ENCODE results near the gene FAM229B.

DNA sequence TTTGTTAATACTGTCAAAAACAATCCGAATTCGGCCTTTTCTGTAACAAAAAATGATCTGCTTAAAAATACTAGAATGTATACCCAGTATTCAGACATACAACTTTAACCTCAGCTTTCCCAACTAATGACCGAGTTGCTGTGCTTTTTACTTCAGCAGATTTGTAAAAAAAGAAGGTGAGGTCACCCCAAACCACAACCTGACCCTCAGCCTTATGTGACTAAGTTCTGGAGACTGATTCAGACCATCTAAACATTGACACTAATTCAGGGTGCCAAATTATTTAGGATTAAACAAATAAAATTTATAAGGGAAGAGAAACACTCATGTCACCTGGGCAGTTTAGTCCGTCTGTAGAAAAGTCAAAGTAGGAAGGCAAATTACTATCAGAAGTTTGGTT lies 25.8 kb upstream of the FAM229B start:
- TF ChIP-seq, protein P1, sequence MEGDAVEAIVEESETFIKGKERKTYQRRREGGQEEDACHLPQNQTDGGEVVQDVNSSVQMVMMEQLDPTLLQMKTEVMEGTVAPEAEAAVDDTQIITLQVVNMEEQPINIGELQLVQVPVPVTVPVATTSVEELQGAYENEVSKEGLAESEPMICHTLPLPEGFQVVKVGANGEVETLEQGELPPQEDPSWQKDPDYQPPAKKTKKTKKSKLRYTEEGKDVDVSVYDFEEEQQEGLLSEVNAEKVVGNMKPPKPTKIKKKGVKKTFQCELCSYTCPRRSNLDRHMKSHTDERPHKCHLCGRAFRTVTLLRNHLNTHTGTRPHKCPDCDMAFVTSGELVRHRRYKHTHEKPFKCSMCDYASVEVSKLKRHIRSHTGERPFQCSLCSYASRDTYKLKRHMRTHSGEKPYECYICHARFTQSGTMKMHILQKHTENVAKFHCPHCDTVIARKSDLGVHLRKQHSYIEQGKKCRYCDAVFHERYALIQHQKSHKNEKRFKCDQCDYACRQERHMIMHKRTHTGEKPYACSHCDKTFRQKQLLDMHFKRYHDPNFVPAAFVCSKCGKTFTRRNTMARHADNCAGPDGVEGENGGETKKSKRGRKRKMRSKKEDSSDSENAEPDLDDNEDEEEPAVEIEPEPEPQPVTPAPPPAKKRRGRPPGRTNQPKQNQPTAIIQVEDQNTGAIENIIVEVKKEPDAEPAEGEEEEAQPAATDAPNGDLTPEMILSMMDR (IDR thresholded peaks at IDR 0.05) = no peak
- no peak for TF ChIP-seq ZFX (IDR thresholded peaks at IDR 0.05; ENCODE audit: borderline replicate concordance)
